NCI-H146 treated with DMSO at 0.1 percent for 48 hours (cell line): Measurements from ENCODE around the gene RNF11.

Source experiments
- DNase-seq: peaks from one replicate; lab custom pipeline; 2025; ENCODE audit not compliant: unreplicated experiment; lab: John Stamatoyannopoulos, UW

Gene RNF11

GRCh38 chr1:51311826-51312225, 75.8 kb downstream of the RNF11 start:
- no peak for DNase-seq

GRCh38 chr1:51312718-51313117, 76.6 kb downstream of the RNF11 start:
- no peak for DNase-seq

- DNase-seq, result no peak
Measured at GRCh38 chr1:51313268-51313852, 77.3 kb downstream of the RNF11 start.

GRCh38 chr1:51313961-51314777, 78.1 kb downstream of the RNF11 start:
- DNase-seq, result no peak

GRCh38 chr1:51314974-51315373, 78.9 kb downstream of the RNF11 start:
- no peak for DNase-seq

- DNase-seq, result peak; percentile 6
Measured at GRCh38 chr1:51316113-51316845, 80.2 kb downstream of the RNF11 start.

- DNase-seq, result no peak
Measured at GRCh38 chr1:51316846-51317120, 80.7 kb downstream of the RNF11 start.

- no peak for DNase-seq
Measured at GRCh38 chr1:51317798-51318197, 81.7 kb downstream of the RNF11 start.

- no peak for DNase-seq
Measured at GRCh38 chr1:51320967-51321923, 85.2 kb downstream of the RNF11 start.

- DNase-seq, result no peak
Measured at GRCh38 chr1:51321924-51322280, 85.8 kb downstream of the RNF11 start.

- no peak for DNase-seq
Measured at GRCh38 chr1:51322417-51323101, 86.5 kb downstream of the RNF11 start.
